GM23248 (cell line): ENCODE results near the gene GPATCH8.

Experiments
- EZH2 ChIP-seq: fragments of 200-600 bp; sonication (generic); IDR thresholded peaks from 2 replicates; pipeline ENCODE4 v1.6.1; 2018; ENCODE audit warnings: antibody characterized with exemption, mild to moderate bottlenecking; ENCODE audit not compliant: insufficient read depth, poor library complexity, severe bottlenecking
- EZH2phosphoT487 ChIP-seq: fragments of 200-600 bp; sonication (generic); IDR thresholded peaks from 2 replicates; pipeline ENCODE4 v1.6.1; 2018; ENCODE audit warnings: antibody characterized with exemption, moderate library complexity, mild to moderate bottlenecking, low read depth; ENCODE audit not compliant: insufficient read depth

GRCh38 chr17:44552361-44552760, 49.2 kb upstream of the GPATCH8 start:
- TF ChIP-seq EZH2 (no peak), EZH2phosphoT487 (no peak)
